COLO668 (cell line): ENCODE data around the gene DEFB126.
"Not testable (repeated sequence)": the region's sequence is repeated elsewhere in the genome, so short reads cannot be mapped to it uniquely, and the experiment has no call there.

Experiments
- DNase-seq: peaks from one replicate; lab custom pipeline; 2025; ENCODE audit not compliant: unreplicated experiment; lab: John Stamatoyannopoulos, UW

DEFB126 gene

GRCh38 chr20:142290-142689 lies at the start of gene DEFB126:
Gene DEFB126, plus strand, starts transcription at chr20:142590. Its CDS starts 39 bp downstream, at chr20:142629.
- no peak for DNase-seq

- no peak for DNase-seq
These were observed 48.7 kb upstream of the DEFB126 start for GRCh38 chr20:93641-94040.

GRCh38 chr20:95215-95614 lies 47.2 kb upstream of the DEFB126 start:
- DNase-seq: no peak

- DNase-seq: not testable (repeated sequence)
These were observed 44.7 kb upstream of the DEFB126 start for GRCh38 chr20:97691-98090.

GRCh38 chr20:101975-102374 lies 40.4 kb upstream of the DEFB126 start:
- no peak for DNase-seq

- no peak for DNase-seq
These were observed 38.9 kb upstream of the DEFB126 start for GRCh38 chr20:103456-103855.

- no peak for DNase-seq
These were observed 30.0 kb upstream of the DEFB126 start for GRCh38 chr20:112396-112795.

- DNase-seq: no peak
These were observed 24.9 kb upstream of the DEFB126 start for GRCh38 chr20:117518-117917.

- DNase-seq: not testable (repeated sequence)
These were observed 12.5 kb upstream of the DEFB126 start for GRCh38 chr20:129786-130323.

GRCh38 chr20:137668-138490 lies 4.5 kb upstream of the DEFB126 start:
- DNase-seq: peak; percentile 15

GRCh38 chr20:145877-146276 lies 3.5 kb downstream of the DEFB126 start:
- no peak for DNase-seq

GRCh38 chr20:152131-152530 lies 9.7 kb downstream of the DEFB126 start:
- DNase-seq: no peak

GRCh38 chr20:157154-157553 lies 14.8 kb downstream of the DEFB126 start, which contains the start of gene DEFB127:
Gene DEFB127, plus strand, starts transcription at chr20:157454. Its CDS starts 91 bp downstream, at chr20:157545.
- no peak for DNase-seq

GRCh38 chr20:164618-165017 lies 22.2 kb downstream of the DEFB126 start:
- no peak for DNase-seq

GRCh38 chr20:168876-169275 lies 26.5 kb downstream of the DEFB126 start:
- DNase-seq: no peak

GRCh38 chr20:184288-184687 lies 41.9 kb downstream of the DEFB126 start:
- DNase-seq: no peak

- no peak for DNase-seq
These were observed 45.3 kb downstream of the DEFB126 start for GRCh38 chr20:187733-188132.

- no peak for DNase-seq
These were observed 47.2 kb downstream of the DEFB126 start, which contains the start of gene DEFB128 for GRCh38 chr20:189611-190010. Gene DEFB128, minus strand, starts transcription at chr20:189711. Its CDS starts 88 bp downstream, at chr20:189623.
